HepG2 (cell line): ENCODE data around the gene CXADR. TPM values are rescaled to one million over a fixed set of nuclear protein-coding genes. Genes with fewer than 3 reads are reported as not detected.

Experiments
- ATAC-seq: fragments of 200-7000 bp; cut with Tn5 transposase; 3 replicates; pipeline ENCODE4 v1.9.1; 2020; ENCODE audit warnings: mild to moderate bottlenecking, moderate library complexity
- BruUV-seq: library from RNA; stranded (reverse); fragments of 400-500 nt; replicated peaks from 2 replicates; lab custom pipeline; 2021; lab: Mats Ljungman, UMichigan
- CTCF ChIA-PET: fragments of 300-600 bp; formaldehyde crosslinking; extraction: SDS; loops from one replicate; lab custom pipeline; 2021; ENCODE audit warnings: low total read pairs, inconsistent platforms, low intra/inter-chr PET ratio; lab: Yijun Ruan, JAX
- POLR2A ChIA-PET: fragments of 350-600 bp; sonication (Branson Sonifier 250); formaldehyde crosslinking; loops from one replicate; lab custom pipeline; 2020; ENCODE audit warnings: antibody characterized with exemption, inconsistent platforms; lab: Yijun Ruan, JAX
- DNase-seq: peaks from one replicate; pipeline ENCODE4 v3.0.0-alpha.2; 2015; ENCODE audit warnings: low spot score
- FAIRE-seq: peaks from 3 replicates; lab custom pipeline; 2011; peaks lifted over from hg19 to GRCh38; lab: Jason Lieb, UNC
- H2AFZ ChIP-seq: one replicate; pipeline ENCODE4 v1.6.1; 2011; ENCODE audit warnings: low read length, inconsistent platforms
- H3K27ac ChIP-seq: fragments of 300-600 bp; 3 replicates; pipeline ENCODE4 v1.8.0; 2011; ENCODE audit warnings: mixed run types, mild to moderate bottlenecking, mixed read lengths, low read length, inconsistent platforms; ENCODE audit not compliant: insufficient read depth; ENCODE audit errors: extremely low read length
- H3K27me3 ChIP-seq, 2 experiments: fragments of 200-600 bp in 1 of 2; 2 replicates in 1 of 2; 3 replicates in 1 of 2; pipeline versions ENCODE4 v1.6.0 to v1.8.0; 2011; ENCODE audit warnings: low read length in 2 of 2, mild to moderate bottlenecking in 2 of 2, moderate library complexity in 2 of 2, inconsistent platforms in 1 of 2; ENCODE audit not compliant: insufficient read depth in 2 of 2, control insufficient read depth in 1 of 2
- H3K36me3 ChIP-seq, 2 experiments: fragments of 200-600 bp in 1 of 2; replicated peaks in 1 of 2; 2 replicates in 1 of 2; 3 replicates in 1 of 2; pipeline versions ENCODE4 v1.5.1 to v1.8.0; 2011; ENCODE audit warnings: low read length in 2 of 2, inconsistent platforms in 1 of 2; ENCODE audit not compliant: insufficient read depth in 2 of 2, control insufficient read depth in 1 of 2
- H3K4me1 ChIP-seq: 2 replicates; pipeline ENCODE4 v1.5.1; 2012; ENCODE audit warnings: low read length, inconsistent platforms; ENCODE audit not compliant: insufficient read depth
- H3K4me2 ChIP-seq: 2 replicates; pipeline ENCODE4 v1.6.0; 2011; ENCODE audit warnings: low read depth, low read length, inconsistent platforms
- H3K4me3 ChIP-seq, 3 experiments: fragments of 200-600 bp in 1 of 3; sonication (generic), shearing (Covaris generic) in 1 of 3; replicated peaks in 1 of 3; 2 replicates each; pipeline ENCODE4 v1.5.1; 2011 to 2016; ENCODE audit warnings: low read length in 3 of 3, inconsistent platforms in 2 of 3, low read depth in 2 of 3, mild to moderate bottlenecking in 2 of 3, control low read depth in 1 of 3, mixed read lengths in 1 of 3; ENCODE audit not compliant: insufficient read depth in 1 of 3
- H3K79me2 ChIP-seq: one replicate; pipeline ENCODE4 v1.6.1; 2011; ENCODE audit warnings: low read length, inconsistent platforms; ENCODE audit not compliant: insufficient read depth
- H3K9ac ChIP-seq: 2 replicates; pipeline ENCODE4 v1.6.0; 2011; ENCODE audit warnings: mild to moderate bottlenecking, low read depth, low read length, inconsistent platforms; ENCODE audit not compliant: insufficient read depth
- H3K9me3 ChIP-seq: 2 replicates; pipeline ENCODE4 v1.5.1; 2012; ENCODE audit warnings: mild to moderate bottlenecking, low read length
- H4K20me1 ChIP-seq: 2 replicates; pipeline ENCODE4 v1.6.0; 2011; ENCODE audit warnings: inconsistent platforms, mild to moderate bottlenecking, low read length, moderate library complexity; ENCODE audit not compliant: insufficient read depth
- BCLAF1 ChIP-seq: fragments of 450-650 bp; IDR thresholded peaks from 2 replicates; pipeline ENCODE4 v1.6.1; 2017; ENCODE audit warnings: mild to moderate bottlenecking
- CENPT ChIP-seq: sonication (generic); formaldehyde crosslinking; IDR thresholded peaks from 2 replicates; pipeline ENCODE4 v1.8.0; 2022; ENCODE audit warnings: low read depth, mild to moderate bottlenecking, moderate library complexity, missing genetic modification reagents
- EZH2 ChIP-seq: conservative IDR thresholded peaks from 2 replicates; pipeline ENCODE4 v1.6.1; 2012; ENCODE audit warnings: mild to moderate bottlenecking, low read depth, low read length, moderate library complexity
- NR2F1 ChIP-seq, 2 experiments: fragments of 450-650 bp in 1 of 2; formaldehyde crosslinking in 1 of 2; IDR thresholded peaks; 2 replicates each; pipeline versions ENCODE4 v1.5.0 to v1.6.1; 2016 to 2020; ENCODE audit warnings: mild to moderate bottlenecking in 1 of 2, missing compliant biosample characterization in 1 of 2, missing genetic modification reagents in 1 of 2, moderate library complexity in 1 of 2
- NR3C1 ChIP-seq: sonication (generic); formaldehyde crosslinking; IDR thresholded peaks from 2 replicates; pipeline ENCODE4 v1.4.0; 2020; ENCODE audit warnings: missing genetic modification reagents
- TP53 ChIP-seq: sonication (generic); formaldehyde crosslinking; conservative IDR thresholded peaks from 2 replicates; pipeline ENCODE4 v1.4.0; 2020; ENCODE audit warnings: missing genetic modification reagents
- U2AF1 ChIP-seq: fragments of 200-400 bp; formaldehyde crosslinking; optimal IDR thresholded peaks from 2 replicates; pipeline ENCODE3; 2017; ENCODE audit warnings: mild to moderate bottlenecking, low read depth, low read length
- ZFAT ChIP-seq: sonication (generic); formaldehyde crosslinking; conservative IDR thresholded peaks from 2 replicates; pipeline ENCODE4 v1.8.1; 2023; ENCODE audit warnings: missing genetic modification reagents, inconsistent platforms
- ZFP1 ChIP-seq: IDR thresholded peaks from 2 replicates; pipeline ENCODE4 v1.6.1; 2016
- ZFP90 ChIP-seq: sonication (generic); formaldehyde crosslinking; IDR thresholded peaks from 2 replicates; pipeline ENCODE4 v1.8.0; 2022; ENCODE audit warnings: missing genetic modification reagents, mild to moderate bottlenecking, inconsistent platforms, borderline replicate concordance
- WGBS: methylation state at CpG from one replicate; pipeline ENCODE4 v1.1.6; 2017; ENCODE audit warnings: low lambda C conversion rate; 5-methylcytosine and 5-hydroxymethylcytosine counted together
- in situ Hi-C: cut with HindIII; loops from 2 replicates; pipeline ENCODE4 v1.10.0; 2017; ENCODE audit warnings: low pct_unique_long_range_greater_than_20kb; ENCODE audit not compliant: extremely low pct_ligation_motif_present
- intact Hi-C: fragments of 100-400 bp; cut with micrococcal nuclease; formaldehyde crosslinking; loops from one replicate; pipeline ENCODE4 v1.10.0; 2022; ENCODE audit not compliant: unreplicated experiment
- polyA plus RNA-seq, 8 experiments: library from polyadenylated mRNA; depleted of rRNA in 3 of 8; stranded (reverse) in 7 of 8; unstranded in 1 of 8; fragments of >200 nt; fragmentation: Illumina TruSeq in 4 of 8; extraction: Trizol in 4 of 8; gene quantifications; 2 replicates each; pipeline versions ENCODE4 v1.2.1 to v1.2.3, GENCODE V29; 2011 to 2016; ENCODE audit warnings: low read depth in 4 of 8, missing spikeins in 1 of 8, mixed read lengths in 1 of 8; ENCODE audit not compliant: insufficient read depth in 1 of 8
- total RNA-seq, 5 experiments: library from RNA; depleted of rRNA; stranded (reverse); fragments of >200 nt; fragmentation: Illumina TruSeq; extraction: Trizol; gene quantifications; 2 replicates each; pipeline ENCODE4 v1.2.3, GENCODE V29; 2016; ENCODE audit warnings: low read depth in 1 of 5
- TF ChIP-seq, protein P1 (sequence below): sonication (generic); formaldehyde crosslinking; IDR thresholded peaks from 2 replicates; pipeline ENCODE4 v1.4.0; 2020; ENCODE audit warnings: missing genetic modification reagents

Gene CXADR
- total and polyA plus RNA-seq, 2 of the 13 experiments (the other 11 are each of a cell fraction or from before 2014, with no cell fraction given): 86.8 to 110 TPM

GRCh38 chr21:17545007-17545406 lies 32.2 kb downstream of the CXADR start:
- 95% methylated on average over 1 of the region's 1 CpG for WGBS
- CTCF ChIA-PET: no interaction called here
- POLR2A ChIA-PET: no interaction called here
- H3K4me1 ChIP-seq: peaks cover 87% of the 10 kb centered on the region
- no peaks in the 10 kb centered on the region for H3K9me3 ChIP-seq
- H2AFZ ChIP-seq: no peak overlapping the region
- TF ChIP-seq CENPT (CRISPR knock-in tag) (no peak), ZFP90 (CRISPR knock-in tag) (no peak), U2AF1 (no peak), EZH2 (no peak), BCLAF1 (no peak), TP53 (CRISPR knock-in tag) (no peak), ZFAT (CRISPR knock-in tag) (no peak), NR2F1 (CRISPR knock-in tag; IDR thresholded peaks at IDR 0.05) (no peak), ZFP1 (CRISPR knock-in tag) (no peak), NR3C1 (CRISPR knock-in tag) (no peak)
- TF ChIP-seq, protein P1, sequence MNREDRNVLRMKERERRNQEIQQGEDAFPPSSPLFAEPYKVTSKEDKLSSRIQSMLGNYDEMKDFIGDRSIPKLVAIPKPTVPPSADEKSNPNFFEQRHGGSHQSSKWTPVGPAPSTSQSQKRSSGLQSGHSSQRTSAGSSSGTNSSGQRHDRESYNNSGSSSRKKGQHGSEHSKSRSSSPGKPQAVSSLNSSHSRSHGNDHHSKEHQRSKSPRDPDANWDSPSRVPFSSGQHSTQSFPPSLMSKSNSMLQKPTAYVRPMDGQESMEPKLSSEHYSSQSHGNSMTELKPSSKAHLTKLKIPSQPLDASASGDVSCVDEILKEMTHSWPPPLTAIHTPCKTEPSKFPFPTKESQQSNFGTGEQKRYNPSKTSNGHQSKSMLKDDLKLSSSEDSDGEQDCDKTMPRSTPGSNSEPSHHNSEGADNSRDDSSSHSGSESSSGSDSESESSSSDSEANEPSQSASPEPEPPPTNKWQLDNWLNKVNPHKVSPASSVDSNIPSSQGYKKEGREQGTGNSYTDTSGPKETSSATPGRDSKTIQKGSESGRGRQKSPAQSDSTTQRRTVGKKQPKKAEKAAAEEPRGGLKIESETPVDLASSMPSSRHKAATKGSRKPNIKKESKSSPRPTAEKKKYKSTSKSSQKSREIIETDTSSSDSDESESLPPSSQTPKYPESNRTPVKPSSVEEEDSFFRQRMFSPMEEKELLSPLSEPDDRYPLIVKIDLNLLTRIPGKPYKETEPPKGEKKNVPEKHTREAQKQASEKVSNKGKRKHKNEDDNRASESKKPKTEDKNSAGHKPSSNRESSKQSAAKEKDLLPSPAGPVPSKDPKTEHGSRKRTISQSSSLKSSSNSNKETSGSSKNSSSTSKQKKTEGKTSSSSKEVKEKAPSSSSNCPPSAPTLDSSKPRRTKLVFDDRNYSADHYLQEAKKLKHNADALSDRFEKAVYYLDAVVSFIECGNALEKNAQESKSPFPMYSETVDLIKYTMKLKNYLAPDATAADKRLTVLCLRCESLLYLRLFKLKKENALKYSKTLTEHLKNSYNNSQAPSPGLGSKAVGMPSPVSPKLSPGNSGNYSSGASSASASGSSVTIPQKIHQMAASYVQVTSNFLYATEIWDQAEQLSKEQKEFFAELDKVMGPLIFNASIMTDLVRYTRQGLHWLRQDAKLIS: no peak
- no peak overlapping the region for H3K27ac ChIP-seq
- H3K27me3 ChIP-seq: no peaks in the 10 kb centered on the region
- H3K9ac ChIP-seq: no peak overlapping the region
- FAIRE-seq: no peak
- H3K79me2 ChIP-seq: peaks cover 78% of the 10 kb centered on the region
- intact Hi-C loops (no loop called here), in situ Hi-C loops (no loop called here)
- H3K4me3 ChIP-seq: no peak overlapping the region
- no TSS peak for BruUV-seq
- peaks cover 12 to 35% of the 10 kb centered on the region in 2 experiments for H3K36me3 ChIP-seq
- ATAC-seq: no peak
- peaks cover 82% of the 10 kb centered on the region for H4K20me1 ChIP-seq
- no peak overlapping the region for H3K4me2 ChIP-seq
- DNase-seq: no peak
